ENCODE results near the gene CDC16.

- TF ChIP-seq CTCF (IDR thresholded peaks at IDR 0.05): no peak
- TF ChIP-seq POLR2A (IDR thresholded peaks at IDR 0.05): no peak
- TF ChIP-seq EP300 (IDR thresholded peaks at IDR 0.05): no peak
Measured at GRCh38 chr13:114279758-114280355, 45.2 kb downstream of the CDC16 start.

Measured in sigmoid colon (tissue), 4 donors.